ENCODE results near the gene STAT2. TPM values are rescaled to one million over a fixed set of nuclear protein-coding genes. Genes with fewer than 3 reads are reported as not detected.

Gene STAT2
- total and polyA plus RNA-seq, 9 of the 15 experiments (the other 6 are each of a cell fraction or from before 2014, with no cell fraction given), result 15.5 to 46.9 (median 40.1) TPM

- TF ChIP-seq E2F4 (CRISPR knock-in tag; IDR thresholded peaks at IDR 0.05; ENCODE audit: low read depth) (peak; percentile 46; the same call in 1 of the 2 replicates), TBP (optimal IDR thresholded peaks at IDR 0.05; ENCODE audit: low read depth, low read length) (peak; percentile 90), TOE1 (IDR thresholded peaks at IDR 0.05; ENCODE audit: borderline replicate concordance) (peak; percentile 71; the same call in 1 of the 2 replicates), TOE1 (CRISPR knock-in tag; IDR thresholded peaks at IDR 0.05; ENCODE audit: borderline replicate concordance, low read depth) (no peak), BACH1 (tag; IDR thresholded peaks at IDR 0.05) (peak; percentile 62; the same call in 1 of the 2 replicates), ZC3H8 (IDR thresholded peaks at IDR 0.05) (no peak), SREBF1 (IDR thresholded peaks at IDR 0.05; ENCODE audit: borderline replicate concordance, low read depth, low read length) (peak; percentile 51; the same call in 1 of the 2 replicates), MLX (CRISPR knock-in tag; conservative IDR thresholded peaks at IDR 0.05) (no peak), SETDB1 (IDR thresholded peaks at IDR 0.05; ENCODE audit: low read length) (no peak), NR2C1 (IDR thresholded peaks at IDR 0.05) (peak; percentile 85), NR2C1 (tag; IDR thresholded peaks at IDR 0.05) (peak; percentile 84), ZNF431 (CRISPR knock-in tag; IDR thresholded peaks at IDR 0.05) (0 out of 2 replicates have a peak, but pooled peaks have one; percentile 50), SAP30 (IDR thresholded peaks at IDR 0.05; ENCODE audit: borderline replicate concordance, insufficient read depth, low read depth, low read length, poor library complexity, severe bottlenecking) (no peak), FOSL1 (tag; conservative IDR thresholded peaks at IDR 0.05) (peak; percentile 61), ZNF511 (CRISPR knock-in tag; IDR thresholded peaks at IDR 0.05) (peak; percentile 57; the same call in 1 of the 2 replicates), ESRRA (IDR thresholded peaks at IDR 0.05; ENCODE audit: borderline replicate concordance, low read depth) (peak; percentile 58; the same call in 1 of the 2 replicates), NEUROD1 (IDR thresholded peaks at IDR 0.05; ENCODE audit: borderline replicate concordance, low read depth, low read length, partially characterized antibody) (peak; percentile 91), TSC22D4 (tag; IDR thresholded peaks at IDR 0.05) (no peak), HES1 (IDR thresholded peaks at IDR 0.05; ENCODE audit: low read depth) (no peak), PHF20 (IDR thresholded peaks at IDR 0.05; ENCODE audit: partially characterized antibody) (peak; percentile 30), NCOA1 (IDR thresholded peaks at IDR 0.05; ENCODE audit: low read depth) (0 out of 2 replicates have a peak, but pooled peaks have one; percentile 48), L3MBTL2 (IDR thresholded peaks at IDR 0.05) (peak; percentile 91), TEAD2 (tag; IDR thresholded peaks at IDR 0.05) (0 out of 2 replicates have a peak, but pooled peaks have one; percentile 21)
- TF ChIP-seq, protein P1, sequence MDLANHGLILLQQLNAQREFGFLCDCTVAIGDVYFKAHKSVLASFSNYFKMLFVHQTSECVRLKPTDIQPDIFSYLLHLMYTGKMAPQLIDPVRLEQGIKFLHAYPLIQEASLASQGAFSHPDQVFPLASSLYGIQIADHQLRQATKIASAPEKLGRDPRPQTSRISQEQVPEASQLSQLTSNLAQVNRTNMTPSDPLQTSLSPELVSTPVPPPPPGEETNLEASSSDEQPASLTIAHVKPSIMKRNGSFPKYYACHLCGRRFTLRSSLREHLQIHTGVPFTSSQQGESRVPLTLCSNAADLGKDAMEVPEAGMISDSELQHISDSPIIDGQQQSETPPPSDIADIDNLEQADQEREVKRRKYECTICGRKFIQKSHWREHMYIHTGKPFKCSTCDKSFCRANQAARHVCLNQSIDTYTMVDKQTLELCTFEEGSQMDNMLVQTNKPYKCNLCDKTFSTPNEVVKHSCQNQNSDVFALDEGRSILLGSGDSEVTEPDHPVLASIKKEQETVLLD (IDR thresholded peaks at IDR 0.05), result no peak; the same call in 1 of the 2 replicates
Observed at GRCh38 chr12:56333679-56334489, 26.0 kb downstream of the STAT2 start, which contains the start of gene PAN2 (continued).

Data from K562 (cell line).